ENCODE results near the gene FAM184B.

DNA sequence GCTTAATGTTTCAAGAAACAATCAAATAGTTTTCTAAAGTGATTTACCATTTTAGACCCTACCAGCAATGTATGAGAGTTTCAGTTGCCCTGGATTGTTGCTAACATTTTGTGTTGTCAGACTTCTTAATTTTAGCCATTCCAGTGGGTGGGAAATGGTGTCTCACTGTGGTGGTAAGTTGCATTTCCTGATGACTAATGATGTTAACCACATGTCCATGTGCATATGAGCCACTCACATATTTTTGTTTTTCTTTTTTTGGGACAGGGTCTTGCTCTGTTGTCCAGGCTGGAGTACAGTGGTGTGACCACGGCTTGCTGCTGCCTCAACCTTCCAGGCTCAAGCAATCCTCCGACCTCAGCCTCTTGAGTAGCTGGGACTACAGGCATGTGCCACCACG lies 118.7 kb downstream of the FAM184B start:
- TF ChIP-seq NR1H2 (CRISPR knock-in tag; IDR thresholded peaks at IDR 0.05) = no peak
- TF ChIP-seq, protein P1, sequence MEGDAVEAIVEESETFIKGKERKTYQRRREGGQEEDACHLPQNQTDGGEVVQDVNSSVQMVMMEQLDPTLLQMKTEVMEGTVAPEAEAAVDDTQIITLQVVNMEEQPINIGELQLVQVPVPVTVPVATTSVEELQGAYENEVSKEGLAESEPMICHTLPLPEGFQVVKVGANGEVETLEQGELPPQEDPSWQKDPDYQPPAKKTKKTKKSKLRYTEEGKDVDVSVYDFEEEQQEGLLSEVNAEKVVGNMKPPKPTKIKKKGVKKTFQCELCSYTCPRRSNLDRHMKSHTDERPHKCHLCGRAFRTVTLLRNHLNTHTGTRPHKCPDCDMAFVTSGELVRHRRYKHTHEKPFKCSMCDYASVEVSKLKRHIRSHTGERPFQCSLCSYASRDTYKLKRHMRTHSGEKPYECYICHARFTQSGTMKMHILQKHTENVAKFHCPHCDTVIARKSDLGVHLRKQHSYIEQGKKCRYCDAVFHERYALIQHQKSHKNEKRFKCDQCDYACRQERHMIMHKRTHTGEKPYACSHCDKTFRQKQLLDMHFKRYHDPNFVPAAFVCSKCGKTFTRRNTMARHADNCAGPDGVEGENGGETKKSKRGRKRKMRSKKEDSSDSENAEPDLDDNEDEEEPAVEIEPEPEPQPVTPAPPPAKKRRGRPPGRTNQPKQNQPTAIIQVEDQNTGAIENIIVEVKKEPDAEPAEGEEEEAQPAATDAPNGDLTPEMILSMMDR (IDR thresholded peaks at IDR 0.05) = no peak
- TF ChIP-seq, protein P2, sequence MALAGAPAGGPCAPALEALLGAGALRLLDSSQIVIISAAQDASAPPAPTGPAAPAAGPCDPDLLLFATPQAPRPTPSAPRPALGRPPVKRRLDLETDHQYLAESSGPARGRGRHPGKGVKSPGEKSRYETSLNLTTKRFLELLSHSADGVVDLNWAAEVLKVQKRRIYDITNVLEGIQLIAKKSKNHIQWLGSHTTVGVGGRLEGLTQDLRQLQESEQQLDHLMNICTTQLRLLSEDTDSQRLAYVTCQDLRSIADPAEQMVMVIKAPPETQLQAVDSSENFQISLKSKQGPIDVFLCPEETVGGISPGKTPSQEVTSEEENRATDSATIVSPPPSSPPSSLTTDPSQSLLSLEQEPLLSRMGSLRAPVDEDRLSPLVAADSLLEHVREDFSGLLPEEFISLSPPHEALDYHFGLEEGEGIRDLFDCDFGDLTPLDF (CRISPR knock-in tag; IDR thresholded peaks at IDR 0.05) = no peak
- TF ChIP-seq RELA (CRISPR knock-in tag; IDR thresholded peaks at IDR 0.05; ENCODE audit: borderline replicate concordance) = no peak
- TF ChIP-seq, protein P3, sequence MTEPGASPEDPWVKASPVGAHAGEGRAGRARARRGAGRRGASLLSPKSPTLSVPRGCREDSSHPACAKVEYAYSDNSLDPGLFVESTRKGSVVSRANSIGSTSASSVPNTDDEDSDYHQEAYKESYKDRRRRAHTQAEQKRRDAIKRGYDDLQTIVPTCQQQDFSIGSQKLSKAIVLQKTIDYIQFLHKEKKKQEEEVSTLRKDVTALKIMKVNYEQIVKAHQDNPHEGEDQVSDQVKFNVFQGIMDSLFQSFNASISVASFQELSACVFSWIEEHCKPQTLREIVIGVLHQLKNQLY (CRISPR knock-in tag; IDR thresholded peaks at IDR 0.05) = no peak
- TF ChIP-seq ZBTB21 (CRISPR knock-in tag; IDR thresholded peaks at IDR 0.05; ENCODE audit: borderline replicate concordance) = no peak
- TF ChIP-seq ZNF138 (CRISPR knock-in tag; conservative IDR thresholded peaks at IDR 0.05) = no peak
- TF ChIP-seq, protein P4, sequence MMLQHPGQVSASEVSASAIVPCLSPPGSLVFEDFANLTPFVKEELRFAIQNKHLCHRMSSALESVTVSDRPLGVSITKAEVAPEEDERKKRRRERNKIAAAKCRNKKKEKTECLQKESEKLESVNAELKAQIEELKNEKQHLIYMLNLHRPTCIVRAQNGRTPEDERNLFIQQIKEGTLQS (CRISPR knock-in tag; conservative IDR thresholded peaks at IDR 0.05) = no peak

All from WTC11 (cell line).